Measurements from ENCODE around the gene DDX41.

The DDX41 gene

DNA sequence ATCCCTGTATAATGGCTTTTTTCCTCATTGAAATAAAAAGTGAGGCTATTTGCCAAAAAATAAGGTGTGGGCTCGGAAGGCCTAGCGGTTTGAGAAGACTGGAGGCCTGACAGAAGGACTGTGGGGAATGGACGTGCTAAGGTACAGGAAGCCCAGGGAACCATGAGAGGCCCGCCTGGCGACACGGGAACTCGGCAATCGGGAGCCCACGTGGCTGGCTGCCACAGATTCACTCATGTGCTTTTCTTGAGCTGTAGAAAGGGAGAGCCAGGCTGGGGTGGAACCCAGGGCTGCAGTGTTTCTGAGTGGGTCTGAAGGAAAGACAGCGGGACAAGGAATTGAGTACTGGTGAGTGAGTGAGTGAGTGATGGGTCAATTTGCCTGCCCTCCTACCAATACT lies 11.9 kb upstream of the DDX41 start:
- H3K4me3 ChIP-seq (ENCODE audit: low read length) = no peak overlapping the region
- DNase-seq (ENCODE audit: low read depth) = no peak
- TF ChIP-seq CTCF (conservative IDR thresholded peaks at IDR 0.05; ENCODE audit: low read depth, low read length) = no peak

- H3K4me3 ChIP-seq (ENCODE audit: low read length) = no peak overlapping the region
- no peak for DNase-seq (ENCODE audit: low read depth)
- no peak for TF ChIP-seq CTCF (conservative IDR thresholded peaks at IDR 0.05; ENCODE audit: low read depth, low read length)
These were observed 10.8 kb upstream of the DDX41 start for GRCh38 chr5:177527595-177527994.

GRCh38 chr5:177526791-177527190 lies 10.0 kb upstream of the DDX41 start:
- no peak for DNase-seq (ENCODE audit: low read depth)
- no peak overlapping the region for H3K4me3 ChIP-seq (ENCODE audit: low read length)
- no peak for TF ChIP-seq CTCF (conservative IDR thresholded peaks at IDR 0.05; ENCODE audit: low read depth, low read length)

- no peak for TF ChIP-seq CTCF (conservative IDR thresholded peaks at IDR 0.05; ENCODE audit: low read depth, low read length)
- DNase-seq (ENCODE audit: low read depth) = no peak
- H3K4me3 ChIP-seq (ENCODE audit: low read length) = no peak overlapping the region
These were observed 9.4 kb upstream of the DDX41 start for GRCh38 chr5:177526191-177526590.

DNA sequence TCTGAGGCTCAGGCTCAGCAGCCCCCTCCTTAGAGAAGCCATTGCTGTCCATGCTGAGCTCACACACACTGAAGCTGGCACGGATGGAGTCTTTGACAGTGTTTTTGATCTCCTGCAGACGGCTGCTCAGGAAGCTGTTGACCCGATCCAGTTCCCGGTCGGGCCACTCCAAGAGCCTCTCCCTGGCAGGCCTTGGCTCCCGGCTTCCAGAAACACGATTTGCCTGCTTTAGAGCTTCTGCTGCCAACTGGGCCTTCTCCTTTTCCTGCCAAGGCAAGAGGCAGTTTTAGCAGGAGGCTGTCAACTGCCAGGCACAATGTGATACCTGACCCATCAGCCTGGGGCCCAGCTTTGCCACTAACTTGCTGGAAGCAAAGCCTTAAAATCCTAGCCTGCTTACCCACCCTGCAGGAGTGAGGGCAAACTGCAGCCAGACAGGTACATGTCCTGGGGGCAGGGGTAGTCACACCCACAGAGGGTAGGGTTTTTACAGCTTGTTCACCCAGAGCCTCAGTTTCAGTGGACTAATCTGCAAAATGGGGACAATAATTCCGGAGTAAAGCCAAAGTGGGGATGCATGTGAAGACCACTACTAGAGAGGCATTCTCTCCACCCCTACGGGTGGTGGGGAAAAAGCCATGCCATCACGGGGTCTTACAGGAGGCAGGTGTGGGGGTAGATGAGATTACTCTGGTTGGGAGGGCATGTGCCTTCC lies 8.3 kb upstream of the DDX41 start:
- TF ChIP-seq CTCF (conservative IDR thresholded peaks at IDR 0.05; ENCODE audit: low read depth, low read length) = no peak
- DNase-seq (ENCODE audit: low read depth) = no peak
- no peak overlapping the region for H3K4me3 ChIP-seq (ENCODE audit: low read length)

GRCh38 chr5:177524539-177524900 lies 7.8 kb upstream of the DDX41 start:
- no peak for TF ChIP-seq CTCF (conservative IDR thresholded peaks at IDR 0.05; ENCODE audit: low read depth, low read length)
- H3K4me3 ChIP-seq (ENCODE audit: low read length) = no peak overlapping the region
- DNase-seq (ENCODE audit: low read depth) = no peak

- no peak overlapping the region for H3K4me3 ChIP-seq (ENCODE audit: low read length)
These were observed 7.2 kb upstream of the DDX41 start for GRCh38 chr5:177523711-177524538.

More at GRCh38 chr5:177523711-177524538, 7.2 kb upstream of the DDX41 start:
- no peak for TF ChIP-seq CTCF (conservative IDR thresholded peaks at IDR 0.05; ENCODE audit: low read depth, low read length)
- no peak for DNase-seq (ENCODE audit: low read depth)
